ENCODE data around the gene AP4B1.

The AP4B1 gene

DNA sequence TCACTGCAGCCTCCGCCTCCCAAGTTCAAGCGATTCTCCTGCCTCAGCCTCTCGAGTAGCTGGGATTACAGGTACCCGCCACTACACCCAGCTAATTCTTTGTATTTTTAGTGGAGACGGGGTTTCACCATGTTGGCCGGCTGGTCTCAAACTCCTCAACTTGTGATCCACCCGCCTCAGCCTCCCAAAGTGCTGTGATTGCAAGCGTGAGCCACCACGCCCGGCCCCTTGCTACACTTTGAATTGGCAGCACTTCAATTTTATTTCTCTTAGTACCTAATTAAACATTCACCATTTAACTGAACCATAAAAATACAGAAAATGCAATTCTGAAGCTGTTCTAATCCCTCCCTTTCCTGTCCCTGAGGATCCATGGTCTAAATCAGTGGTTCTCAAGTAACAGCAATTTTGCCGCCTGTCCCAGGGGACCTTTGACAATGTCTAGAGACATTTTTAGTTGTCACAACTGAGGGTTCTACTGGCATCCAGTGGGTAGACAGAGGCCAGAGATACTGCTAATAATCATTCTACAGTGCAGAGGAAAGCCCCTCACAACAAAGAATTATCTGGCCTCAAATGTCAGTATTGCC, 12.9 kb downstream of the AP4B1 start:
- H3K36me3 Mint-ChIP-seq (ENCODE audit: low read depth): peaks cover 40% of the 10 kb centered on the region
- H3K9me3 Mint-ChIP-seq: no peaks in the 10 kb centered on the region
- H3K4me3 Mint-ChIP-seq: no peak overlapping the region
- no peaks in the 10 kb centered on the region for H3K27me3 Mint-ChIP-seq
- H3K4me1 Mint-ChIP-seq (ENCODE audit: low read depth): peaks cover 12% of the 10 kb centered on the region
- no peak overlapping the region for H3K27ac Mint-ChIP-seq

DNA sequence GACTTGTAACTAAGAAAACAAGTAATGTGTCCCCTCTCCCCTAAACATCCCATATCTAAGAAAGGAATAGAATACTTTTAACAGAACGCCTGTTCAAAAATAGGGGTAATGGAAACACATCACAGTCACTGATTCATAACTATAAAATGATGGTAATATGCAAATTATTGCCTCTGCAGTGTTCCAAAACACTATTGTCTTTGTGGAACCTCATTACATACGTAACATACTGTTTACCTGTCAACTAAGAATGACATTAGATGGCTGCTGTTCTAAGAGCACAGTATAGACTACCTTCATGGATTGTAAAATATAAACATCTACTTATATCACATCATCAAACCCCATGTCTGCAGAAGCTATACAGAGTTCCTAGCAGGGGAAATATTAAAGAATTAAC, 13.8 kb downstream of the AP4B1 start:
- Mint-ChIP-seq H3K4me3 (no peak overlapping the region), H3K27me3 (no peaks in the 10 kb centered on the region), H3K36me3 (ENCODE audit: low read depth) (peaks cover 31% of the 10 kb centered on the region), H3K9me3 (no peaks in the 10 kb centered on the region), H3K27ac (no peak overlapping the region), H3K4me1 (ENCODE audit: low read depth) (peaks cover 12% of the 10 kb centered on the region)

DNA sequence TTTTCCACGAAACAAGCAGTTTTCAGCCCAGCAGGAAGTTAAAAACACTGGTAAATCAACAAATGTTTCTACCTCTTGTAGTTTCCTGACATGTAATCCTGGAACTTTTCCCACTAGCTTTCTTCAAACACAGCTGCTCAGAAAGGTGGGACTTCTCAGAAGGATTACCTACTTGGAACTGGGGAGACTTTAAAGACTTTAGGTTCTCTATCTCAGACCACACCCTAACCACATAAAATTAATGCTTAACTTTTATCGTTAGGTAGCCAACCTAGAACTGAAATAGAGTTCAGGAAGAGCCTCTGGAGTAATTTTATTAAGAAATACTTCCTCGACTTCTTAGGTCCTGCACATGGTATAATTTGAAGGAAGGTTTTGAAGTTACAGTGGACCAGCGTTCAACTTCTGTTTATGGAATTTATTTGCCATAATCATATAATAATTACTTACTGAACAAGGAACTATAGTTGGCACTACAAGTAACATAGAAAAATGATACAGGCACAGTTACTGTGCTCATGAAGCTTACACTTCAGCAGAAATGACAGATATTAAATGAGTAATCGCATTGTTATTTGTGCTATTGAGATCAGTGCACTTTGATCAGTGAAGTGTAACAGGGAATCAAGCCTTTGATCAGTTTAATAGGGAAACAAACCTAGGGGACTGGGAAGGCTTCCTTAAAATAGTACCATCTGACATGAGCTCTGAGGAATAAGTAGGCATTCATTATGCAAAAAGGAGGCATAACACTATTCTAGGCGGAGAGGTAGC, 17.0 kb downstream of the AP4B1 start, which contains the start of gene BCL2L15:
TSS of gene BCL2L15 (minus strand) at position 180 of the 774 bp plus-strand sequence. CDS start 206 bp downstream, outside the sequence.
- no peaks in the 10 kb centered on the region for H3K27me3 Mint-ChIP-seq
- no peak within 1 kb of the TSS for H3K27ac Mint-ChIP-seq
- H3K4me3 Mint-ChIP-seq: no peak within 1 kb of the TSS
- peaks cover 12% of the 10 kb centered on the region for H3K4me1 Mint-ChIP-seq (ENCODE audit: low read depth)
- H3K9me3 Mint-ChIP-seq: no peaks in the 10 kb centered on the region
- H3K36me3 Mint-ChIP-seq (ENCODE audit: low read depth): peaks cover 14% of the 10 kb centered on the region

DNA sequence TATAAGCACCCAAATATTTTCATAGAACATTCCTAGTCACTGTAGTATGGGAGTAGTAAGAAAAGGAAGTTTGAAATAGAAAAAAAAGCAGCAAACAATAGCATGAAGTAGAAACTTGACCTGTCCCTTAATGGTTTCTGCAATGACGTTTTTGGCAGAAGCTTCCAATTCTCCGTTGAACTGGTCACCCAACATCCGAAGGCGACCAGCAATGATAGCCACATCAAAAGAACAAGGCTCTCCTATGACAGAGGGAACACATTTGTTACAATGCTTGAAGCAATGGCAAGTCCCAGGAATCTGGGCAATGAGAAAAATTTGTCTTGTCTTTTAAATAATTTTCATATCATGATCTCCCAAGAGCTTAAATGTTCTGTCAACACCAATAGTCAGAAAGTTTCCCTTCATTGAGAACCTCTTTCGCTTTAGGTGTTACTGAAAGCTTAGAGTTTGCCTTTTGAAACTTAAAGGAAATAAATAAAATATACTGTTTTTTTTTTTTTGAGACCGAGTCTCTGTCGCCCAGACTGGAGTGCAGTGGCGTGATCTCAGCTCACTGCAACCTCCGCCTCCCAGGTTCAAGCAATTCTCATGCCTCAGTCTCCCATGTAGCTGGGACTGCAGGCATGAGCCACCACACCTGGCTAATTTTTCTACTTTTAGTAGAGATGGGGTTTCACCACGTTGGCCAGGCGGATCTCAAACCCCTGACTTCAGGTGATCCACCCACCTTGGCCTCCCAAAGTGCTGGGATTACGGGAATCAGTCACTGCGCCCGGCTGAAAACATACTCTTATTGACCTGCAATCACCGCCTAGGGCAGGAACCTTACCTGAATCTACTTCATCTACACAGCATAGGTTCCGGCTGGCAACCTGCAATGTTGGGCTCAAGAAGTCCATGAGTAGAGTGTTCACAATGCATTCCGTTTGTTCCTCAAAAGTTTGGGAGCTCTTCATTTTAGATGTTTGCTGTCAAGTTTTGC, 17.9 kb downstream of the AP4B1 start:
- Mint-ChIP-seq H3K4me1 (ENCODE audit: low read depth) (peaks cover 12% of the 10 kb centered on the region), H3K36me3 (ENCODE audit: low read depth) (peaks cover 9% of the 10 kb centered on the region), H3K9me3 (no peaks in the 10 kb centered on the region), H3K27me3 (no peaks in the 10 kb centered on the region), H3K27ac (no peak overlapping the region), H3K4me3 (no peak overlapping the region)

DNA sequence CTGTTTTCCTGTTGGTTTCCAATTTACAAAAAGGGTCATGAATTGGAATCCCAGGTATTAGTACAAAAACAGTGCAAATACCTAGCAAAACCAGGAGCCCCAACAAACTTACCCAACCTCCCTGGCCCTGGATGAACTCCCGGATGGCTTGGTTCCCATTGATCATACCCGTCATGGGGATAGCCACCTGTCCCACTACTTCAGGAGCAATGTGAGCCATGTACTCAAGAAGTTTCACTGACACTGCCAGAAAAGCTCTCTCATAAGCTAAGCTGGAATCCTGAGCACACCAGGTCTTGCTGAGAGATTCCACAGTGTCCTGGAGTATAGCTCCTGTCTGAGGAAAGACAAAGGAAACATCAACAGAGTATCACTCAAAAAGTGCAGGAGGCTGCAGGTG, 22.9 kb downstream of the AP4B1 start:
- peaks cover 4% of the 10 kb centered on the region for H3K36me3 Mint-ChIP-seq (ENCODE audit: low read depth)
- no peaks in the 10 kb centered on the region for H3K9me3 Mint-ChIP-seq
- peaks cover 34% of the 10 kb centered on the region for H3K4me1 Mint-ChIP-seq (ENCODE audit: low read depth)
- H3K27me3 Mint-ChIP-seq: no peaks in the 10 kb centered on the region
- no peak overlapping the region for H3K4me3 Mint-ChIP-seq
- H3K27ac Mint-ChIP-seq: no peak overlapping the region

DNA sequence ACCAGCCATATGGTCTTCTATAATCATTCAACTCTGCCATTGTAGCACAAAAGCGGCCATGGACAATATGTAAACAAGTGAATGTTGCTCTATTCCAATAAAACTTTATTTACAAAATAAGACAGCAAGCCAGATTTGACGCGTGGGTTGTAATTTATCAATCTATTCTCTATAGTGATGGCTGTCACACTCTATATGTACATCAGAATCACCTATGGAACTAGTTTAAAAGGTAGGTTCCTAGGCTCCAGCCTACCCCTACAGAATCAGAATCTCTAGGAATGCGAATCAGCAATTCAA, 24.9 kb downstream of the AP4B1 start:
- no peaks in the 10 kb centered on the region for H3K36me3 Mint-ChIP-seq (ENCODE audit: low read depth)
- no peak overlapping the region for H3K27ac Mint-ChIP-seq
- no peaks in the 10 kb centered on the region for H3K27me3 Mint-ChIP-seq
- H3K9me3 Mint-ChIP-seq: no peaks in the 10 kb centered on the region
- H3K4me1 Mint-ChIP-seq (ENCODE audit: low read depth): peaks cover 50% of the 10 kb centered on the region
- no peak overlapping the region for H3K4me3 Mint-ChIP-seq

DNA sequence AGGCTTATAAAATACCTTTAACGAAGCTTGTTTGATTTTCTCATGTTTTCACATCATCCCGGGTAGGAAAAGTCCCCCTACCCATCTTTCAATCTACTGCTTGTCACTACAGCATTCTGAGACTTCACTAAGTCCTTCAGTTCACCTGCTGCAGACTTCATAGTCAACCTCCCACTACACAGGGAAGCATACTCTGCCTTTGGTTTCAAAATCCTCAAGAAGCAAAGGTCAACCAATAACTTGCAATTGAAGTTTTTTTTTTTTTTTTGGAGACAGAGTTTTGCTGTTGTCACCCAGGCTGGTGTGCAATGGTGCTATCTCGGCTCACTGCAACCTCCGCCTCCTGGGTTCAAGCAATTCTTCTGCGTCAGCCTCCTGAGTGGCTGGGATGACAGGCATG, 28.4 kb downstream of the AP4B1 start:
- peaks cover 83% of the 10 kb centered on the region for H3K4me1 Mint-ChIP-seq (ENCODE audit: low read depth)
- no peaks in the 10 kb centered on the region for H3K27me3 Mint-ChIP-seq
- no peak overlapping the region for H3K4me3 Mint-ChIP-seq
- H3K36me3 Mint-ChIP-seq (ENCODE audit: low read depth): peaks cover 3% of the 10 kb centered on the region
- peak overlapping the region; percentile 95 for H3K27ac Mint-ChIP-seq
- no peaks in the 10 kb centered on the region for H3K9me3 Mint-ChIP-seq

DNA sequence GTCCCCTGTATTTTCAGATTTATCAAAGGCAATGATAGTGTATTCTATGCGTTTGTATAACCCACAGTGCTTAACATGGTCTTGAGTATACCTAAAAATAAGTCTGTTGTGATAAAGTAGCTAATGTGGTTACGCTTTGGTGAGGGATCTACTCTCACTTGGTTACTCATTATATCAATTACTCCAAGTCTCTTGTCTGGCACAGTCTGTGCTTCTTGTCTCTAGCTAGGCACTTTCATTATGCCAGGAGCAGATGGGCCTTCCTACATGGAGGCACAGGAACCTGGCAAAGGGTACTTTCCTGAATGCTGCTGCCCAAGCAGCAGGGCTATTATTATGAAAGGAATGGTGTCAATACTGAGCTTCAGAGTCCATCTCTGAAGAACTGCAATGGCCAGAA, 28.9 kb downstream of the AP4B1 start:
- peak overlapping the region; percentile 95 for H3K27ac Mint-ChIP-seq
- H3K27me3 Mint-ChIP-seq: no peaks in the 10 kb centered on the region
- peaks cover 78% of the 10 kb centered on the region for H3K4me1 Mint-ChIP-seq (ENCODE audit: low read depth)
- H3K4me3 Mint-ChIP-seq: peak overlapping the region; percentile 1
- H3K36me3 Mint-ChIP-seq (ENCODE audit: low read depth): peaks cover 8% of the 10 kb centered on the region
- H3K9me3 Mint-ChIP-seq: no peaks in the 10 kb centered on the region

DNA sequence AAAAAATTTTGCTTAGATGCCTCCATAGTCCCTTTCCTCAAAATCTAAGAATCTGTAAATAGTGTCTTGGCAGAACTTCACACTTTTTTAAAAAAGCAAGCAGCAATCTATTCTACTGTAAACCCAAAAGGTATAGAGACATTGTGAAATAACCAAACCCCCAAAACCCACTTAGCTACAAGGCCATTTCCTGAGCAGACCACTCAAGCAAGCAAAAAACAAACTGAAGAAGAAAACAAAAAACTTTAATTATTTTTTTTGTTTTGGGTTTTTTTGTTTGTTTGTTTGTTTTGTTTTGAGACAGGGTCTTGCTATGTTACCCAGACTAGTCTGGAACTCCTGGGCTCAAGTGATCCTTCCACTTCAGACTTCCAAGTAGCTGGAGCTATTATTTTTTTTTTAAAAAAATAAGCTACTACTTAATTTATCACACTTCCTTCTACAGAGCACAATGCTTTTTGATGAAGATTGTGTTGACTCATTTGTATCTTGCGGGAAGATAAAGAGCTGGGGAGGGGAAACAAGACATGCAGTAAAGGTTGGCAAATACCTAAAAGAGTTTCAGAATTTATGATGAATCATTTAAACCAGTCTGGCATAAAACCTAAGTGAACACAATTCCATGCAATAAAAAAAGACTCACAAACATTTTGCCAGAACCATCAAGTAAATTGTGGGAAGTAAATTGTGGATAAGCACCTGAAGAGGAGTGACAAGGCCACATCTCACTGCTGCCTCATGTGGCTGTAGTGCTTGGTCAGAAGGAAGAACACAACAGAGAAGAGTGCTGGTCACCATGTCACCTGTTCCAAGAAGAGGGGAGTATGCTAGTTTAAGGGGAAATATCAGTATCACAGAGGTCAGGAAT, 30.4 kb downstream of the AP4B1 start:
- peaks cover 77% of the 10 kb centered on the region for H3K4me1 Mint-ChIP-seq (ENCODE audit: low read depth)
- no peaks in the 10 kb centered on the region for H3K9me3 Mint-ChIP-seq
- peak overlapping the region; percentile 95 for H3K27ac Mint-ChIP-seq
- peak overlapping the region; percentile 58 for H3K4me3 Mint-ChIP-seq
- H3K36me3 Mint-ChIP-seq (ENCODE audit: low read depth): peaks cover 19% of the 10 kb centered on the region
- no peaks in the 10 kb centered on the region for H3K27me3 Mint-ChIP-seq

DNA sequence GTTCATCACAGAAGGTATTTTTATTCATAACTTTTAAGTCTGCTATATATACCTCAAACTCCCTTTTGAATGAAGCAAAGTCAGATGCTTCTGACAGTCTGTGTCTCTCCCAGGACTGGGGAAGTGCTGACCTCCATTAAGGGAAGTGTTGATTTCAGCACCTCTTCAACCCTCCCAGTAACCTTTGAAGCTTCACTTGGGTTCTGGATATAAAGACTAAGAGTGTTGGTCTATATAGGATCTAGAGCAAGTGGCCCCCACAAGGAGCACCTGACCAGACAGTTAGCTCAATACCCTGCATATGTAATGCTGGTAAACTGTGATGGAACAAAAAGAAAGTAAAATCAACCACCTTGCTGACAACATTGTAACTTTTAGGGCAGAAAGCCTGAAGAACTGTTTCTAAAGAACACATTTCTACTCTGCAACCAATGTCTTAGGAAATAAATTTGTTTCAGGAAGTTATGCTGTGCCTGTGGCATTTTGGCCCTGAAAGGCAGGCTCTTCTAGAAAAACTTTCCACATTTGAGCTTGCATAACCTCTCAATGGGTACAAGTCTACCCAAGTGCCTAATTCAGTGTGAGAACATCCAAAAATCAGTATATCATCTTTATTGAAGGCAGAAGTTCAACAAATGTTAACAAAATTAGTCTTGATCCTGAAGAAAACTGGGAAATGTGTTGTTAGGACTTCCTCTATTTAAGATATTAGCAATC, 32.2 kb downstream of the AP4B1 start:
- Mint-ChIP-seq H3K36me3 (ENCODE audit: low read depth) (peaks cover 34% of the 10 kb centered on the region), H3K27me3 (no peaks in the 10 kb centered on the region), H3K4me1 (ENCODE audit: low read depth) (peaks cover 81% of the 10 kb centered on the region), H3K9me3 (no peaks in the 10 kb centered on the region), H3K27ac (peak overlapping the region; percentile 99), H3K4me3 (peak overlapping the region; percentile 95)

DNA sequence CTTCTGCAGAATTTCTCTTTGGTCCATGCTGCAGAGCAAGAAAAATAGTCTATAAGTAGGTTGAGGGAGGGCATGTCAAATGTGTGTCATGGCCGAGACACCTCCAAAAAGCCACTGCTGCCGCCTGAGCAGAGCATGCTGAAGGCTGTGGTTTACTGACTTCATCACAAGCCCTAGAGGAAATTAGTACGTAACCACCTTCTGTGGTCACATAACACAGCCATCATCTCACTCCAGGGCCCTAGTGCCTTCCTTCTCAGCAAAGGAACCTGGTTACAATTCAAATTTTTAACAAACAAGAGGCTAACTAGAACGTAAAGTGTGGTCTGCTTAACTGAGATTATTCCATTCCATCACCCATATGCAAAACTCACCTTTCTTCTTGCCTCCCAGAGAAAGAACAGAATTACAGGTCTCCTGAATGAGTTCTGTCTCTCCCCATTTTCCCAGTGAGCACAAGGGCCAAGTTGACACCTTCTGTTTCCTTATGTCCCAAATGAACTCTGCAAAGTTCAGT, 32.9 kb downstream of the AP4B1 start, which contains the start of gene PTPN22:
TSS of gene PTPN22 (minus strand) at position 116 of the 517 bp plus-strand sequence.
- peaks cover 85% of the 10 kb centered on the region for H3K4me1 Mint-ChIP-seq (ENCODE audit: low read depth)
- no peaks in the 10 kb centered on the region for H3K9me3 Mint-ChIP-seq
- peak within 1 kb of the TSS; percentile 99 for H3K27ac Mint-ChIP-seq
- H3K4me3 Mint-ChIP-seq: peak within 1 kb of the TSS; percentile 95
- peaks cover 38% of the 10 kb centered on the region for H3K36me3 Mint-ChIP-seq (ENCODE audit: low read depth)
- no peaks in the 10 kb centered on the region for H3K27me3 Mint-ChIP-seq

DNA sequence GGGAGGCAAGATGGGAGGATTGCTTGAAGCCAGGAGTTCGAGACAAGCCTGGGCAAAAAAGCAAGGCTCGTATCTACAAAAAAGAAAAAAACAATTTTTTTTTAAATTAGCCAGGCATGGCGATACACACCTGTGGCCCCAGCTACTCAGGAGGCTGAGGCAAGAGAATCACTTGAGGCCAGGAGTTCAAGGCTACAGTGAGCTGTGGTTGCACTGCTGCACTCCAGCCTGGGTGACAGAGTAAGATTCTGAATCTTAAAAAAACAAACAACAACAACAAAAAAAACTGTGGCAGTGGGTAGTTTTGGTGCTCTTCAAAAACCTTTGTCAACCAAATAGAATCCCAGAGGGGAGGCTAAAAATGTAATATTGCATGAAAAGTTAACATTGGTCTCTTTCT, 33.8 kb downstream of the AP4B1 start:
- Mint-ChIP-seq H3K9me3 (no peaks in the 10 kb centered on the region), H3K4me1 (ENCODE audit: low read depth) (peaks cover 87% of the 10 kb centered on the region), H3K27ac (peak overlapping the region; percentile 99), H3K36me3 (ENCODE audit: low read depth) (peaks cover 44% of the 10 kb centered on the region), H3K4me3 (peak overlapping the region; percentile 95), H3K27me3 (no peaks in the 10 kb centered on the region)

DNA sequence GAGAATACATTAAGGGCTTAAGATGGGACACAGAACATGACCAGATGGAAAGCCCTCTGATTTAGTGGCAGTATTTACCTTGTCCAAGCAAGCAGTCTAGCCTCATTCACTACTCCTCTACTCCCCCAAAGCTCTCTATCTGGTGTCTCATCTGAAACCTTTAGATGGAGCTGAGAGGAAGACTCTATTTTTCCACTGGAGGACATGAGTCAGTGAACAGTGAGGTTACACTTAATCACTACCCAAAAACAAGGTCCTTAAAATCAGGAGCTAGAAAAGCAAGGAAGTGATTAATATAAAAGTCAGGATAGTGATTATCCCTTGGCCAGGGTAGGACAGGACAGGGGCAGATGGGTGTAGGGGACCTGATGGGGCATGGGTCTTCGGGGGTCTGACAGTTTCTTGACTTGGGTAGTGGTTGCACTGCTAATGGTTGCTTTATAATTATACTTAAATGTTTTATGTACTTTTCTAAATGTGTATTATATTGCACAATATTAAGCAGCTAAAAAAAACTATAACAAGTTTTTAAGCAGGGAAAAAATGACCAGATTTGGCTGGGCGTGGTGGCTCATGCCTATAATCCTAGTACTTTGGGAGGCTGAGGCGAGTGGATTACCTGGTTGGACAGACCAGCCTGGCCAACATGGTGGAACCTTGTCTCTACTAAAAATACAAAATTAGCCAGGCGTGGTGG, 36.1 kb downstream of the AP4B1 start:
- peak overlapping the region; percentile 99 for H3K27ac Mint-ChIP-seq
- H3K9me3 Mint-ChIP-seq: no peaks in the 10 kb centered on the region
- no peaks in the 10 kb centered on the region for H3K27me3 Mint-ChIP-seq
- peaks cover 64% of the 10 kb centered on the region for H3K36me3 Mint-ChIP-seq (ENCODE audit: low read depth)
- H3K4me3 Mint-ChIP-seq: peak overlapping the region; percentile 95
- peaks cover 76% of the 10 kb centered on the region for H3K4me1 Mint-ChIP-seq (ENCODE audit: low read depth)
